Endometrium (tissue), 2 donors: ENCODE measurements around the gene GNAI3.
"Not testable (repeated sequence)": the region's sequence is repeated elsewhere in the genome, so short reads cannot be mapped to it uniquely, and the experiment has no call there.

ENCODE experiments used
- FAIRE-seq: peaks from 2 replicates; lab custom pipeline; 2012; peaks lifted over from hg19 to GRCh38; lab: Jason Lieb, UNC
- donor health status: control.
- donor health status: control.

GNAI3 gene

DNA sequence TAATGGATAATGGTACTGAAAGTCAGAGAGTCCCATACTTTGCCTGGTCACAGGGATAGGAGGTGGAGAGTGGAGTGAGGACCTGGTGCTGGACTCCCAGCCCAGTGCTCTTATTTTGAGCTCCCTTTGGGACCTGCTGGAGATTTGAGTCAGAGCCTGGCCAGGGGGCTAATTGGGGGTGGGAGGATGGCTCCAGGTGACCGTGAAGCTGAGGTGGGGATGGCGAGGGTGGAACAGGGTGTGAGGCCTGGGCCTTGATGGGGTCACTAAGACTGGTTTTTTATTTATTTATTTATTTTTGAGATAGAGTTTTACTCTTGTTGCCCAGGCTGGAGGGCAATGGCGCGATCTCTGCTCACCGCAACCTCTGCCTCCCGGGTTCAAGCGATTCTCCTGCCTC lies 89.0 kb downstream of the GNAI3 start:
- no peak for FAIRE-seq

- no peak for FAIRE-seq
These were observed 90.8 kb downstream of the GNAI3 start for GRCh38 chr1:109639063-109639840.

GRCh38 chr1:109639841-109640184 lies 91.4 kb downstream of the GNAI3 start:
- FAIRE-seq: no peak

DNA sequence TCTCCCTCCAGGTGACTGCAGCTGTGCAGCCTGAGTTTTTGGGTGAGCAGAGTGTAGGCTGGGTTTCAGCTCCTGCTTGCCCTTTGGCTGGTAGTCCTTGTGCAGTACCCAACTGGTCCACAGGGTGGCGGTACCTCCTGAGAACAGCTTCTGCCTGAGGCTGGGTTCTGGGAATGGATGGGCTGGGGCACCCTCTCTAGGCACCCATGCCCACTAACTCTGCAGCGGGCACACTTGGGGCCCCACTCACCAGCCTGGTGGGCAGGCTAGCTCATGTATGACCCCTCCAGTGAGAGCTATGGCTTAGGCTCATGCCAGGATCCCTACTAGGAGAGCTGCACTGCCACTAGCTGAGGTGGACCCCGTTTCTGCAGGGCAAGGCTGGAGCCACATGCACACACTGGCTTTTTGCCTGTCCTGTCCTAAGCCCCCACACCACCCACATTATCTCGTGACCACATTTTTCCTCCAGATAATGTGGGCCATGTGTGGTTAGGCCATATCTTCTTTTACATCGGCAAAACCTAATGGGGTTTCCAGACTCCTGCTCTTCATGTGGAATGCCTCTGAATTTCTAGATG lies 92.0 kb downstream of the GNAI3 start:
- FAIRE-seq: no peak

- no peak for FAIRE-seq
These were observed 92.8 kb downstream of the GNAI3 start for GRCh38 chr1:109641078-109641740.

DNA sequence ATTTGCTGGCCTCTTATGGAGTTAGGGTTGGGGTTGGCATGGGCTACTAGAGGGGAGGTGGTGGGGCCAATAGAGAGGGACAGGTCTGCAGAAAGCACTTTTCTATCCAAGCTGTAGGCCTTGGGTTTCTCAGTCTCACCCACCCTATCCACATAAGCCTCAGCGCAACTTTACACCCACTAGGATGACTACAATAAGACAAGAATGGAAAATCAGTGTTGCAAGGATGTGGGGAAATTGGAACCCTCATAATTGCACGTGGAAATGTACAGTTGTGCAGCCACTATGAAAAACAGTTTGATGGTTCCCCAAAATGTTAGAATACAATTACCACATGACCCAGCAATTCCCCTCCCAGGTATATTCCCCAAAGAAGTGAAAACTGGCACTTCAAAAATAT lies 93.4 kb downstream of the GNAI3 start:
- no peak for FAIRE-seq

DNA sequence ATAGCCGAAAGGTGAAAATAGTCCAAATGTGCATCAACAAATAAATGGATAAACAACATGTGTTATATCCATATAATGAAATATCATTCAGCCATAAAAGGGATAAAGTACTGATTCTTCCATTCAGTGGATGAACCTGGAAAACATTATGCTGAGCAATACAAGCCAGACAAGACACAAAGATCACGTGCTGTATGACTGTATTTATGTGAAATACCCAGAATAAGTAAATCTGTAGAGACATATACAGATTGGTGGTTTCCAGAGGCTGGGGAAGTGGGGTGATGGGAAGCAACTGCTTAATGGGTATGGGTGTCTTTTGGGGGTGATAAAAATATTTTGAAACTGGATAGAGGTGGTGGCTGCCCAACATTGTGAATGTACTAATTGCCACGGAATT lies 94.2 kb downstream of the GNAI3 start:
- no peak for FAIRE-seq

GRCh38 chr1:109643385-109644230 lies 95.2 kb downstream of the GNAI3 start:
- no peak for FAIRE-seq

DNA sequence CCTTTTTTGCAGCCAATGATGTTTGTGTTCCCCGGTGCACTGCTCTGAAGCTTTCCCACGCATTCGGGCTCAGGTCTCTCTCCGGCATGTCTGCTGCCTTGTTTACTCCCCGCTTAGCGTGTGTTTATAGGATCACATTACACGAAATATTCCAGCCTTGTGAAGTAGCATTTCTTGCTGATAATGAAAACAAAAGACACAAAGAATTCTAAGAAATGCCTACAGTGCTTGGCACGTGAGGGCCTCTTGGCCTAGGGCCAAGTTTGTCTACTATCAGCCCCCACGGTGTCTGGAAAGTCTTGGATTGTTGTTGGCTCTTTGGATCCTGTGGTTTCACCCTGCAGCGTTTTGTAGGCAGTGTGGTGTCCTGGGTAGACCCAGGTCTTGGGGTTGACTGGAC lies 96.3 kb downstream of the GNAI3 start:
- no peak for FAIRE-seq

GRCh38 chr1:109649491-109649914 lies 101.1 kb downstream of the GNAI3 start:
- peak; percentile 93 for FAIRE-seq

DNA sequence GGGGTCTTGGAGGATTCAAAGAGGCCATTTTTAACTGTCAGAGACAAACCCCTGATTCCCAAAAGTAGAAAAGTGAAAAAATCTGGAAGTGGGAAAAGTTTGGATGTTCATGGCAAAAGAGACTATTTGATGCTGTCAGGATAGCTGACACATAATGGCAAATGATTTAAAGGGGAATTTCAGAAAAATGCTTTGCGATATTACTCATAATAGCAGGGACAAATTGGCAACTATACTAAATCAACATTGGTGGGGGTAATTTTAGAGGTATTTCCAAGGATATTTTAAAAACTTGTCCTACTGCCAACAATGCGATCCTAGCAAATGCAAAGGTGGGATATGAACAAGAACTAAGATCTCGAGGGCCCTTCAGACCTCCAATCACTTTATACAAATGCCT lies 102.2 kb downstream of the GNAI3 start:
- FAIRE-seq: no peak

GRCh38 chr1:109652402-109652801 lies 104.0 kb downstream of the GNAI3 start:
- no peak for FAIRE-seq

DNA sequence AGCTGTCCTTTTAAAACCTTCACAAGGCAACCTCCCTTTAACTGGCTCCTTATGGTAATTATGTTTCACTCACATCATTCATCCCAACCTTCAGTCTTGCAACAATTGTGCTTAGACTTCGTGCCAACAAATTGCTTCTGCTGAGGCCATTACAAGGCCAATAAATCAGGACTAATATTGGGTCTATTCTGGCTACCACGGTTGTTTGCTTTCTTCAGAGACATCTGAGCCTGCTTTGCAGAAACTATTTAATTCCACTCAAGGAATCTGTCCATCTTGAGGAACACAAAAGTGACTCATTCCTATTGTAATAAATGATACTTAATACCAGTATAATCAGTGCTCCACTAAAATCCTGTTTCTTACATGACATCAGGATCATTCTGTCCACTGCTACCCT lies 104.9 kb downstream of the GNAI3 start:
- no peak for FAIRE-seq

GRCh38 chr1:109654519-109654918 lies 106.1 kb downstream of the GNAI3 start:
- FAIRE-seq: no peak

DNA sequence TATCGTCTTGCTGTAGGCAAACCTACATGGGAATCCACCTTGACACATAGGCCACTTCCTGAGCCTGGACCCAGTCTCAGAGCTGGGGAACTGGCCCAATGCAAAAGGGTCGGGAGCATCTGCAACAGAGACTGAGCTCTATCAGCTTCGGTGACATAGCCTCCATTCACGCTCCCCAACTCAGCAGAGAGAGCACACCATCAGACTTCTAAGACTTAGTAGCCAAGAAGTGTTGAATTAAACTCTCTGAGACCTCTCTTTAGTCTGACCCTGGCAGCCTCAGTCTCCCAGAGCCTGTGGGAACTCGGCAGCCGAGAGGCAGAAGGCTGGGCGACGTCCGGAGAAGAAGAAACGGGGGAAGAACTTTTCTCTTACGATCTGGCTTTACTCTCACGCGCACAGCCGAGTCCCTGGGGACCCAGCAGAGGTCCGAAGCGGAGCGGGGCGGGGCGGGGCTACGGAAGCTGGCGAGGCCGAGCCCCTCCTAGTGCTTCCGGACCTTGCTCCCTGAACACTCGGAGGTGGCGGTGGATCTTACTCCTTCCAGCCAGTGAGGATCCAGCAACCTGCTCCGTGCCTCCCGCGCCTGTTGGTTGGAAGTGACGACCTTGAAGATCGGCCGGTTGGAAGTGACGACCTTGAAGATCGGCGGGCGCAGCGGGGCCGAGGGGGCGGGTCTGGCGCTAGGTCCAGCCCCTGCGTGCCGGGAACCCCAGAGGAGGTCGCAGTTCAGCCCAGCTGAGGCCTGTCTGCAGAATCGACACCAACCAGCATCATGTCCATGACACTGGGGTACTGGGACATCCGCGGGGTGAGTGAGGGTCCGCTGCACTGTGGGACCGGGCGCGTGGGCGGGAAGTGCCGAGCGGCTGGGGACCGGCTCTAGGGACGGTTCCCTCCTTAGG lies 107.5 kb downstream of the GNAI3 start, which contains the start of gene GSTM4:
Gene GSTM4 (plus strand): TSS at position 485 of the 905 bp plus-strand sequence. CDS start 291 bp downstream, at position 776.
- FAIRE-seq: no peak

DNA sequence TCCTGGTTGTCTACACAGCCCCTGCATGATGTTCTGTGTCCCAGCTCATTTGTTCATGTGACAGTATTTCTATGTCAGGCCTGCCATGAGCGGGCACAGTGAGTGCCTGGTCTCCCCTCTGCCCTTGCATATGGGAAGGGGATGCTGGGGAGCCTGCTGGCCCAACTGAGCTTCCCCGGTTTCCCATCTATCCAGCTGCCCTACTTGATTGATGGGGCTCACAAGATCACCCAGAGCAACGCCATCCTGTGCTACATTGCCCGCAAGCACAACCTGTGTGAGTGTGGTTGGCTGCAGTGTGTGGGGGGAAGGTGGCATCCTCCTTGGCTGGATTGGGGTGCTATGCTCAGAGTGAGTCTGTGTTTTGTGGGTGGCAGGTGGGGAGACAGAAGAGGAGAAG lies 109.0 kb downstream of the GNAI3 start:
- FAIRE-seq: no peak

GRCh38 chr1:109657970-109658369 lies 109.6 kb downstream of the GNAI3 start:
- no peak for FAIRE-seq

DNA sequence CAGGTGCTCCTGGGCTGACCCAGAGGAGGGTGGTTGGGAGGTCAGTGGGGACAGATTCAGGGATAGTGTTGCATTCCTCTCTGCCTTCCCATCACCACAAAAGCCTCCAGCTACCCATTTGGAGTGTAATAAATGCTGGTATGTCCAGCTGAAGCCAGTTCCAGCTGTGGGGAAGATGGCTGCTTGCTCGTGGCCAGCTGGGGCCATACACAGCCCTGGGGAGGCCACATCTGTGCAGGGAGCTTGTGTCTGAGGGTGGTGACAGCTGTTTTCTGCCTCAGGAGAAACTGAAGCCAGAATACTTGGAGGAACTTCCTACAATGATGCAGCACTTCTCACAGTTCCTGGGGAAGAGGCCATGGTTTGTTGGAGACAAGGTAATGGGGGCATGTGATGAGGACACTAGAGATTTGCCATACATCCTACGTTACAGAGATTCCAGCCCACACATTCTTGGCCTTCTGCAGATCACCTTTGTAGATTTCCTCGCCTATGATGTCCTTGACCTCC lies 110.2 kb downstream of the GNAI3 start:
- no peak for FAIRE-seq

DNA sequence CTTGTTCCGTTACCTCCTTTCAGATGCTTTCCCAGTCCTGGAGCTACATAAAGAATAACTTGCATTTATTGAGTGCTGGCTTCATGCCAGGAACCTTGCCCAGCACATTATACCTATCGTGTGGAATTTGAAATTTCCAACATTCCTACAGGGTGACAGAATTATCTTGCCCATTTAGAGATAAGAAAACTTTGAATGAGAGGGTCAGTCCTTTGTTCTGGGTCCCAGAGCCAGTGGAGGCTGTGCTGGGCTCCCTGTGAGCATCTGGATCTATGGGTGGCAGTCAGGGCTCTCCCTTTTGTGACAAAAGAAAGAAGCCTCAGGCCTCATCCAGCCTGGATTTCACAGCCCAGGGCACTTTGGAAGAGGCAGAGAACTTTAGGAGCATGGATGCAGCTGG lies 110.7 kb downstream of the GNAI3 start:
- no peak for FAIRE-seq

- no peak for FAIRE-seq
These were observed 111.7 kb downstream of the GNAI3 start for GRCh38 chr1:109659997-109660690.

GRCh38 chr1:109660691-109661026 lies 112.2 kb downstream of the GNAI3 start:
- not testable (repeated sequence) for FAIRE-seq
